GM18499 (cell line): ENCODE measurements around the gene C2orf49.
A peak's percentile ranks its signal among the peaks of the same experiment; 100 is the strongest.

Experiments used
- ATAC-seq: cut with Tn5 transposase; IDR thresholded peaks from one replicate; pipeline ENCODE4 v1.9.1; 2021; ENCODE audit warnings: moderate number of reproducible peaks; ENCODE audit not compliant: insufficient read depth, unreplicated experiment

Gene C2orf49

DNA sequence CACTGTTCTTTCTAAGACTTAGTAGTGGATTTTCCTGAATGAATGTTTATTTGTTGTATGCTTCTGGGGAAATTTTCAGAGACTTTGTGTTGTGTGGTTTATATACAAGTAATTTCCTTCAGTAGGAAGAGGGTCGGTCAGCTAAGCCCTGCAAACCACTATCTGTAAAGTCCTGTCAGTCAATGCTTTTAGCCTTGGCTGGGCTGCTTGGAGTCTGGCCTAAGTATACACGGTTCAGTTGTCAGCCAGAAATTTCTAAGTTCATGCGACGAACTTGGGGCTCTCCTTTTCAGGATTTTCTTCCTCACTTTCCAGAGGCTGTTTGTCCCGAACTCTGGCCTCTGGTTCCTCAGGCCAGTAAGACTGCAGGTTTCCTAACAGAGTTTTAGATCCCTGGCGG lies 21.3 kb downstream of the C2orf49 start:
- no peak for ATAC-seq

DNA sequence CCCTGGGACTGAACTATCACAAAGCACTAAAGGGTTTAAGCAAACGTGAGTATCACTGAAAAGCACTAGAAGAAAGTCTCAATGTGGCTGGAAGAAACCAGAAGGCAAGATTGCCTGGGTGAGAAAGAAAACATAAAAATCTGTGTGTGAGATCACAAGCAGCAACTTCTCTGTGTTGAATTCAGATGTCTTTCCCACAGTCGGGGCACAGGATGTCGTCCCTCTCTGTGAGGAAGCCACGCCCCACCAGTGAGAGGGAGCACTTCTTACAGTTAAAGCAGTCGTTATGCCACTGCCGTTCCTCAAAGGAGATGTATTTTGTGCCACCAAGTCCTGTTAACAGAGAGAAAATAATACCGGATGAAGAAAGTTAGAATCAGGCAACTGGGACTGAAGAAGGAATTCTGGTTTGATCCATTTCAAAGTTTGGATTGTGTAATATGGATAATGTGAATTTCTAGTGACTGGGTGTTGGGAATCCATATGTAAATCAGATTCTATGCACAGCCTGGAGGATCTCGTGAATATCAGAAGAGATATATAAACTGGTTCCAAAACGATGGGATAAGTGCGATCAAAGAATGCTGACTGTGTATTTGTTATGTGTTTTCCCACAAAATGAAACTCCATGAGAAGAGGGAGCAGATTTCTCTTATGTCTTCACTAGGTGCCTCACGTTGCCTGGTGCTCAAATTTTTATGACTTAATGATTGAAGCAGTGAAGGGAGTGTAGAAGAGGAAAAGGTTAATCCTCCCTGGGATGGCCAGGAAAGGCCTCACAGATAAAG lies 24.0 kb downstream of the C2orf49 start:
- no peak for ATAC-seq

DNA sequence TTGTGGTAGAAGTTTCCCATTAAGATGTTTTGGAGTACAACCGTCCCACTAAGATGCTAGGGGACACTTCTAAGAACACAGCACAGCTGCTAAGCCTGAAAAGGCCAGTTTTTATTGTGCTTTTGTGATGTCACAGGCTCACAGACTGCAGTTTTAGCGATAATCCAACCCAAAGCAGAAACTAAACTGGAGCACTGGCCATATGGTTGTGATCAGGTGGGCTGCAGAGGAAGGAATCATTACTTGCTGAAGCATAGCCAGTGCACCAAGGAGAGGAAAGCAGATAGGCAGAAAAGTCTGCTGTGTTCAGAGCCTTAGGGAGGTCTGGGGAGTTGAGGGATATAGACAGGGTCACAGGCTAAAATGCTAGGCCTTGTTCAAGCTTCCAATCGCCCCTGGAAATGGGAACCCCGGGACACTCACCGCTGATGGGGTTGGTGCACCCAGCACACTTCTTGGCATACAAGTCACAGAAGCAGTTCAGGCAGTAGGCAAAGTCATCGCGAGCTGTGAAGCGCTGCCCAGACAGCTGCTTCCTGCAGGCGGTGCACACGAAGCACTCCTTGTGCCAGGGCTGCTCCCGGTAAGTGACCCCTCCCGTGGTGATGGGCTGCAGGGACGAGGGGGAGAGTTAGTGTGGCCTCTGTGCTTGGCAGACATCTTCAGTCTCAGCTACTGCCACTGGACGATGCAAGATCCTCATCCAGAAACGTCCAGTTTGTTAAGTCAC lies 25.7 kb downstream of the C2orf49 start:
- ATAC-seq = no peak

DNA sequence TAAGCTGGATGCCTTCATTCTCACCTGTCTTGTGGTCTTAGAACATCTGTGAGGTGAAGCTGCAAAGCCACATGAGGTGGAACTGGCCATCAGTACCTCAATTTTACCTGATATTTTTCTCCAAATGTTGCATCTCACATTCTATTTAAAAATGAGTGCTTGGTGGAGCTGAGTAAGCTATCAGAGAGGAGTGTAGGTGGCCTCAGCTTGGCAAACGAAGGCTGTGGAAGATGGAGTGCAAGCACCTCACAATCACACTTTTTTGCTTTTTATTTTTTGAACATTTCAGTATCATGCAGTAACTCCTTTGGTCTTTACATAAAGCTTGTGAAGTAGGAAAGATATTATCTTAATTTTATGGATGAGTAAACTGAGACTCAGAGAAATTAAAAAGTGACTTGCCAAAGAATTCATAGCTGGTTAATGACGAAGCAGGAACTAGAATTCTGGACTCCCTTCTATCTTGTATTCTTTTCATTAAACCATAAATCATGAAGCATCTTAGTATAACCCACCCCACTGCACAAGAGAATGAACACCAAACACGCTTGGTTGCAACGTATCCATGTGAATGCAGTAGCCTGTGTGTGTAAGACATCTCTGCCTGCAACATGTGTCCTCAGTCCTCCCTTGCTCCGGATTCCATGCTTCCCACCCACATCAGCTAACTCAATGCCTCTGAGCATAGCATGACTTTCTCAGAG lies 27.2 kb downstream of the C2orf49 start:
- no peak for ATAC-seq

DNA sequence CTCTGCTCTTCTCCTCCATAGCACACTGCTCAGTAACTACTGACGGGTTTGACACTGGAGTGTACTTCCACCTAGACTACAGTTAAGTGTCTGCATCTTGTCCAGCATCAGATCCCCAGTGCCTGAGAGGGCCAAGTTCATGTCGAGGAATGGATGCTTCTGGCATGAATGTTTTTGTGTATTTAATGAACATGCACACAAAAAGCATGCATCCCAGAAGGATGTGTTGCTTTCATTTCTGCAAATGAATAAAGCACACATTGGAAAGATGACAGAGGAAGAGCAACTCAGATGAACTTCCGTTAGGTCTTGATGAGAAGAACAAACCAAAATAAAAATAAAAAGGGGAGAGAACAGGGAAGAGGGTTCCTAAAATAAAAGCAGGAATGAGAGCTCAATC lies 27.9 kb downstream of the C2orf49 start:
- no peak for ATAC-seq

DNA sequence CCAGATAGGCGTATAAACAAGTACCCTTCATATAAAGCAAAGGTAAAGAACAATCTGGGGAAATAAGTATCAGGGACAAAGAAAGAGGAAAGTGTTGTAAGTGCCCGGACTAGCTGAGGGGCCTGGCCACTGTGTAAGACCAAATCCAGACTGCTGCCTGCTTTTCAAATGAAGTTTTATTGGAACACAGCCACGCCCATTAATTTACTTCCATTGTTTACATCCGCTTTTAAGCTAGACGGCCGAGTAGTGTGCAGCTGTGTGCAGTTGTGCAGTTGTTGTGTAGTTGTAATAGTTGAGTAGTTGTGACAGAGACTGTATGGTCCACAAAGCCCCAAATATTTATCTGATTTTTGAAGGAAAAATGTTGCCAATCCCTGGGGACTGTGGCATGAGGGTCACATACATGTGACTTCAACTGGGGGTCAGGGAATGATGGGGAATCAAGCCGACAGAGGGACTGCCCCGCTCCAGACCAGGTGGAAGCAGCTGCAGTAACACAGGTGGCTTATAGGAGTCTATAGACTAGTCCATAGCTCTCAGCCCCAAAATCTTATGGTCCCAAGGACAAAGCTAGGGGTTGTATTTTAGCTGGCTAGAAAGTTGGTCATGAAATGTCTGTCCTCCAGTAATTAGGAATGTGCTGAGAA lies 31.5 kb downstream of the C2orf49 start:
- ATAC-seq = no peak

DNA sequence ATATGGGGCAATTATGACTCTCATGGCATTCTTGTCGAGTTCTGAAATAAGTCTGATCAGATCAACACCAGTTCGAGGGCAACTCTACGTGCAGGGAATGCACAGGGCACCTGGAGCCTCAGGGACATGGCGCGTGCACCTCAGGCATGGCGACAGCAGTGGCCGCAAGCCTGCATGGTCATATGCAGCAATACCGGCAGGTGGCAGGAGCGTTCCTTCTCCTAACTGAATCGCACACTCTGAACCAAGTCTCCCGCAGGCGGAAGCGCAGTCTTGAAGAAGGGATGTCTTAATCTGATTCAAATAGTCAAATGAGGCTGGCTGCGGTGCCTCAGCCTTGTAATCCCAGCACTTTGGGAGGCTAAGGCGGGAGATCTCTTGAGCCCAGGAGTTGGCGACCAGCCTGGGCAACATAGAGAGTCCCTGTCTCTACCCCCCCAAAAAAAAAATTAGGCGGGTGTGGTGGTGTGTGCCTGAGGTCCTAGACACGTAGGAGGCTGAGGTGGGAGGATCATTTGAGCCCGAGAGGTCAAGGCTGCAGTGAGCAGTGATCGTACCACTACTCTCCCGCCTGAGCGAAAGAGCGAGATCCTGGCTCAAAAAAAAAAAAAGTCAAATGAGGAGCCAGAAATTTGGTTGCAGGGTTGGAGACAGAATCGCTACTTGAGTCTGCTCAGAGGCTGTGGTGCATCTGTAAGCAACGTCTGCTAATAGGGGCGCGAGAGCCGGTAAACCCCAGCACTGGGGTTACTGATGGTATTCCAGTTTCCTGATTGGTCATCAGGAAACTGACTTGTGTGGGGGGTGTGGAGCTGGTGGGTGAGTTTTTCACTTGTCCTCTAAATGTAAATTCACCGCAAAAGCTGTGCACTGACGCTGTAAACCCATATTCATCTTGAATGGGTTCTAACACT lies 32.7 kb downstream of the C2orf49 start:
- ATAC-seq = peak; percentile 83

DNA sequence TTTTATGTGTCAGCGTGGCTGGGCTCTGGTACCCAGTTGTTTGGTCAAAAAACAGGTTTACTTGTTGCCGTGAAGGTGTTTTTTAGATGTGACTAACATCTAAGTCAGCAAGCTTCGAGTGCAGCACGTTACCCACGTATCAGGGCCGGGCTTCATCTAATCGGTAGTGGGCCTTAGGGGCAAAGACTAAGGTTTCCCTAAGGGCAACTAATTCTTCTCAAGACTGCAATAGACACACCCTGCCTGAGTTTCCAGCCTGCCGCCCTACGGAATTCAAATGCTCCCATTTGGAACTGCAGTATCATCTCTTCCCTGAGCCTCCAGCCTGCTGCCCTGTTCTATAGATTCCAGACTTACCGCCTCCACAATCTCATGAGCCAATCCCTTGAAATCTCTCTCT lies 33.8 kb downstream of the C2orf49 start:
- ATAC-seq = no peak

DNA sequence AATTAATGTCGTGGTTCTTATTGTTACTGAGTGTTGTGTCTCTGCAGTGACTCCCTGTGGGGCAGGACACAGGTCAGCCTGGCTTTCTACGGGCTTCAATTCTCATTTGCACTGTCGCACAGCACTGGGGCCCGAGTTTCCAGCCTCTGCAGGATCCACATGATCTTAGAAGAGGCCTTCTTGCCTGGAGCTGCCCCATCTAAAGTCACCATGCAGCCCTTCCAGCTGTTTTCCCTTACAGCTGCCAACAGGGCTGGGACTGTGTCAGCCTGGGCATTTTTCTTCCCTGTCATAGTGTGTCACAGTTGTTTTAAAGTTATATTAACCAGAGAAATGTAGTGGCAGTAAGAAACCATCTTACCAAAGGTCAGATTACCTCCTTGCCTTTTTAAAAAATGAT lies 34.5 kb downstream of the C2orf49 start:
- no peak for ATAC-seq

DNA sequence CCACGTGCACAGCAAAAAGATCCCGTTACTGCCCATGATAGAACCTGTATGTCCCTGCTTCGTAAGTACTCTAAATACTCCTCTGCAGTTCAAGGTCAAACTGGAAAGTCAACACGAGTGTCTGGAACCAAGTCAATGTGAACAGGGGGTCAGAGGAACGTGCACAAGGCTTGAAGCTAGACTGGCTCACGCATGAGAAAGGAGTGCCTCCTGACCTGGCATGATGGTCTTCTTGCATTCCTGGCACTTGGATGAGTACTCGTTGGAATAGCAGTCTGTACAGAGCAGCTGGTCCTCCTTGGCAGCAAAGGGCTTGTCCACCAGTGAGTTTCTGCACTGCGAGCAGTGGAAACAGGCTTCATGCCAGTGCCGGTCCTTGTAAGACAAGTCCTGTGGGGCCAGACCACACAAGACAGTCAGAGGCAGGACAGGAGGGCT lies 36.0 kb downstream of the C2orf49 start:
- ATAC-seq = no peak

DNA sequence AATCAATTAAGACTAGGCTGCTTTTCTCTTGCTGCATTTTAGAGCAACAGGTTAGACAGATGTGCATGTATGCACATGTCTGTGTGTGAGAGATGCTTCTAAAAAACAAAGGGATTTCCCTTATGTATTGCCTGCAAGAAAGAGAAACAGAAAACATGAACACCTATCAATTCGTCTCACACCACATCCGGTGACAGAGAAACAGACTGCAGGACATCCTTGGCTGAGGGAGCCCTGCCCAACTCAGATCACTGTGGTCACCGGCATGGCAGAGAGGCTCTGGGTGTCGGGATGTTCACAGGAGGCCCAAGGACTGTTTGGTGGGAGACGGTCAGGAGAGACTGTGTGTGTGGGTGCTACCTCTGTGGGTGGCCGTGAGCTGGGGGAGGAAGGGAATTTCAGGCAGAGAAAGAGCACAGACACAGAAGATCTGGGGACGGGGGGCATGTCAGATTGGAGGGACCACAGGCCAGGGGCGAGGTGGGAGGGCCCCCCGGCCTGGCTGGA lies 36.6 kb downstream of the C2orf49 start:
- peak; percentile 66 for ATAC-seq

DNA sequence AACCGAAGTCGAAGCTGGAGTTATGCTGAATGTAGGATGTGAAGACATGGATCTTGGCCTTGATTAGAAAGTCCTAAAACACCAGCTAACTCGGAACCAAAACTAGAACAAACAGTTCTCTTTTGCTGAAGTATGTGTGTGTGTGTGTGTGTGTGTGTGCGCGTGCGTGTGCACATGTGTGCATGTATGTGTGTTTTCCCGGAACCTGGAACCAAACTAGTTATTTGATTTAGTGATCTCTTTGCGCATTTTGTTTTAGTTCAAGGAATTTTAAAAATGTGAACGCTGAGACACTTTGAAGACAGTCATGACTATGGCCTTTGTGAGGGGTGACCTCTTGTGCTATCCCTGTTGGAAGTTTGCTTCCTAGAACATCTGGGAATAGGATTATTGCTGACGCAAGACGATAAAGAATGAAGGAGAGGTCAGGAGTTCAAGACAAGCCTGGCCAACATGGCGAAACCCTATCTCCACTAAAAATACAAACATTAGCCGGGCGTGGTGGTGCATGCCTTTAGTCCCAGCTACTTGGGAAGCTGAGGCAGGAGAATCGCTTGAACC lies 37.7 kb downstream of the C2orf49 start:
- no peak for ATAC-seq

DNA sequence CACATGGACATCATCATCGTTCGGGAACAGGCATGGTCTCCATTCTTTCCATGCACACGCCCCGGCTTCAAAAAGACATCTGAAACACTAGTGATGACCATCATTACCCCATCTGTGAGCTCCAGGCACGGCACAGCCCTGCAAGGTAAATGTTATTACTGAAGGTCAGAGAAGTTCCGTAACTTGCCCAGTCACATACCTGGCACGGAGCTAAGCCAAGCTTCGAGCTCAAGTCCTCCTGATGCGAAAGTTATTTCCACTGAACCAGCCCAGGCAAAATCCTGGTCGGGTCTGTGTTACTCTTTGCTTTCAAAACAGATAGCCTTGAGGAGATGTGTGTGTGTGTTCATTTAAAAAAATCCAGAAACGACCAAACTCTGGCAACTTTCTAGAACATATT lies 38.7 kb downstream of the C2orf49 start:
- ATAC-seq = no peak

DNA sequence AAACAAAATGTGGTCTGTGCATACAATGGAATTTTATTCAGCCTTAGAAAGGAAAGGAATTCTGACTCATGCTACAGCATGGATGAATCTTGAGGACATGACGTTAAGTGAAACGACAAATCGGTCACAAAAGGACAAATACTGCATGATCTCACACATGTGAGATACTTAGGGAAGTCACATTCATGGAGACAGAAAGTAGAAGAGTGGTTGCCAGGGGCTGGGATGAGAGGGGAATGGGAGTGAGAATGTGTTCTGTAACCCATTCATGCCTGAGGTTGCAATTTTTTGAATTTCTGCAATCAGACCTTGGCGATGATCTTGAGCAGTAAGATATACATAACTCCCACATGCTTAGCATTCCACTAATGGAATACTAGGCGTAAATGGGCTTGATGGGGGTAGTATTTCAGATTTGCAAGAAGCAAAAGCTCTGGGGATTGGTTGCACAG lies 39.5 kb downstream of the C2orf49 start:
- no peak for ATAC-seq

DNA sequence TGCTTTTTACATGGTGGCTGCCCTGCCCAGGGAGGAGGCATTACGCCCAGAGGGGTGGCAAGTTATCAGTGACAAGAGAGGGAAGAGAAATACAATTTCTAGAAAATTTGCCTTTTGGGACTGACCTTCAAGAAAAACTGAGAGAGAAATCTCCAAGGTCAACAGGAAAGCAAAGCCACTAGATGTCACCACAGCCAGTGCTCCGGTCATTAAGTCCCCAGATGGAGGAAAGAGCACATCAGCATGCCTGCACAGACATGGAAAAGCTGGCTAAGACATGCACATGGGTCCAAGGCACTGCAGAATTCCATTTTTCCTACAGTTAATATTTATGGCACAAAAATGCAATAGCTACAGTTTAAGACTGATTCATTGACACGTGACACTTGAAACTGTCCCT lies 40.5 kb downstream of the C2orf49 start:
- ATAC-seq = no peak

DNA sequence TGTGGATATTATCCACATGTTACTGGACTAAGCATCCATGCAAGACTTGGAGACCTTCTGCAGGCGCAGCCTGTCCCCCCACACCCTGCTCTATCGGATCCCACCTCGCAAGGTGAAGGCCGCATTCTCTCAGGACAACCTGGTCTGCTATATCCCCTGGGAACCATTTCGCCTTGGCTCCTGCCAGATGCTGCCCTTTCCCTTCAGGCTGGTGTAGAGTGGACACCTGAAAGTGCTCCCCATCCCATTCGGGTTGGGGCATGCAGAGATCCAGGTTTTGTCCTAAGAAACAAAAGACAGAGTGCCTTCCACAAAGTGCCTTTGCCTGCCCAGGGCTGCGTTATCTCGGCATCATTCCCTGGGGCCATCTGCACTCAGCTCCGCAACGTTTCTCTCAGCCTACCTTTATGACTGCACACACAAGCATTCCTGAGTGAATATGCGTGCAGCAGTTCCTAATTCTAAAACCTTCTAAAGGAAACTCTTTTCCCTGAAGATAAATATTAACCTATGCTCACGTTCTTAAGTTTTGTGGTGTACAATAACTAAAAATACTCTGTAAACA lies 41.0 kb downstream of the C2orf49 start:
- ATAC-seq = no peak

DNA sequence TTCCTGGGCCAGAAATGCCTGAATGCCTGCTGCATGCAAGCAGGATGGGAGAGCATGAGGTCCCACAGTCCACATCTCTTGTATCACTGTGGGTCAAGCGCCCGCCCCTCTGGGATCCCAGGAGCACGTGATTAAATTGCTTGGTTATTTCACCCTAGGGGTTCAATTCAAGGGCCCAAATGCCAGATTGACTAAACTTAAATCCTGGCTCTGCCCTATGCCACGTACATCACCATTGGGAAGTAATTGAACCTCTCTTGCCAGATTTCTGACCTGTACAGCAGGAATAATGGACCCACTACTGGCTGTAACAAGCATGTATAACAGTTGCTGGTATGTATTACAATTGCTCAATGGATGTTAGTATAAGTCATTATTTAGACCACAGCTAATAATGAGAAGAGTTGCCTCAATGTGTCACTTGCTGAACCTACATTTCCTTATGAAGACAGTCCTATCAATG lies 41.6 kb downstream of the C2orf49 start:
- no peak for ATAC-seq

DNA sequence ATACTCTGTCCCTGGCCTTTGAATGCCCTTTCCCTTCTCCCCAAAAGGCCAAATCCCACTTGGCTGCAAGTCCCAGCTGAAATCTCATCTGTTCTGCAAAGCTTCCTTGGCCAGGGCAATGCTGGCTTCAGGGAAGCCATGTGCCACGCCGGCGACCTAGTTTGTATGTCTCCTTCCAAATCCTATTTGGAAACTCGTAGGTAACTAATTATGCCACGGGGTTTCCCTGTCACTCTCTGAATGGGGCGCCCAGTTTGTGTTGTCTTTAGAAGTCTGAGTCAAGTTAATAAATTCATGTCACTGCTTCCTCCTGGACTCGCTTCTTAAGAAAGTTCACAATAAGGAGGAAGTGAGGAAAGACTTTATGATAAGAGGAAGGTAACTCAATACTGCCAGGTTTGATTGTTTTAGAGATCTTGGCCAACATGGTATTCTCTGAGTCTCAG lies 42.4 kb downstream of the C2orf49 start:
- ATAC-seq = no peak
